Measurements from ENCODE around the gene DRG1.

Gene DRG1

GRCh38 chr22:31354515-31354914 lies 44.9 kb upstream of the DRG1 start:
- Histone ChIP-seq H3K27ac (ENCODE audit: low read depth, low read length) (no peak overlapping the region), H3K4me3 (ENCODE audit: low read length) (no peak overlapping the region), H3K4me2 (ENCODE audit: low read length) (no peak overlapping the region), H3K4me1 (ENCODE audit: control insufficient read depth, low read length) (no peaks in the 10 kb centered on the region; the same call in 1 of the 2 replicates), H3K79me2 (ENCODE audit: control insufficient read depth, low read length) (no peaks in the 10 kb centered on the region), H3K9me3 (ENCODE audit: control insufficient read depth, insufficient read depth, low read length) (no peaks in the 10 kb centered on the region), H3K9me2 (replicated peaks; ENCODE audit: control insufficient read depth, low read length) (no peaks in the 10 kb centered on the region), H3K36me3 (ENCODE audit: control insufficient read depth, low read length) (no peaks in the 10 kb centered on the region), H4K20me1 (ENCODE audit: control insufficient read depth, insufficient read depth, low read depth, low read length) (no peaks in the 10 kb centered on the region), H3K27me3 (ENCODE audit: control insufficient read depth, low read length) (peaks cover 8% of the 10 kb centered on the region), H3F3A (ENCODE audit: control insufficient read depth, insufficient read depth) (peaks cover 9% of the 10 kb centered on the region)
- TF ChIP-seq CTCF (IDR thresholded peaks at IDR 0.05; ENCODE audit: low read depth, low read length, poor library complexity, severe bottlenecking) (no peak), EZH2phosphoT487 (IDR thresholded peaks at IDR 0.05; ENCODE audit: borderline replicate concordance, low read length) (no peak)

GRCh38 chr22:31360029-31360428 lies 39.4 kb upstream of the DRG1 start:
- no peaks in the 10 kb centered on the region for H4K20me1 ChIP-seq (ENCODE audit: control insufficient read depth, insufficient read depth, low read depth, low read length)
- no peak overlapping the region for H3K27ac ChIP-seq (ENCODE audit: low read depth, low read length)
- no peaks in the 10 kb centered on the region; the same call in 1 of the 2 replicates for H3K4me1 ChIP-seq (ENCODE audit: control insufficient read depth, low read length)
- H3K4me2 ChIP-seq (ENCODE audit: low read length) = no peak overlapping the region
- no peak overlapping the region for H3K4me3 ChIP-seq (ENCODE audit: low read length)
- H3K9me2 ChIP-seq (replicated peaks; ENCODE audit: control insufficient read depth, low read length) = no peaks in the 10 kb centered on the region
- no peaks in the 10 kb centered on the region for H3K79me2 ChIP-seq (ENCODE audit: control insufficient read depth, low read length)
- H3K36me3 ChIP-seq (ENCODE audit: control insufficient read depth, low read length) = no peaks in the 10 kb centered on the region
- no peaks in the 10 kb centered on the region; the same call in 1 of the 2 replicates for H3F3A ChIP-seq (ENCODE audit: control insufficient read depth, insufficient read depth)
- H3K27me3 ChIP-seq (ENCODE audit: control insufficient read depth, low read length) = peaks cover 8% of the 10 kb centered on the region
- TF ChIP-seq CTCF (IDR thresholded peaks at IDR 0.05; ENCODE audit: low read depth, low read length, poor library complexity, severe bottlenecking) (no peak), EZH2phosphoT487 (IDR thresholded peaks at IDR 0.05; ENCODE audit: borderline replicate concordance, low read length) (no peak)
- H3K9me3 ChIP-seq (ENCODE audit: control insufficient read depth, insufficient read depth, low read length) = no peaks in the 10 kb centered on the region

GRCh38 chr22:31361743-31362142 lies 37.7 kb upstream of the DRG1 start:
- Histone ChIP-seq H3K27me3 (ENCODE audit: control insufficient read depth, low read length) (peaks cover 3% of the 10 kb centered on the region), H3F3A (ENCODE audit: control insufficient read depth, insufficient read depth) (no peaks in the 10 kb centered on the region; the same call in 1 of the 2 replicates)

More at GRCh38 chr22:31361743-31362142, 37.7 kb upstream of the DRG1 start:
- no peaks in the 10 kb centered on the region for H3K79me2 ChIP-seq (ENCODE audit: control insufficient read depth, low read length)
- no peak overlapping the region for H3K4me2 ChIP-seq (ENCODE audit: low read length)
- TF ChIP-seq CTCF (IDR thresholded peaks at IDR 0.05; ENCODE audit: low read depth, low read length, poor library complexity, severe bottlenecking) (no peak), EZH2phosphoT487 (IDR thresholded peaks at IDR 0.05; ENCODE audit: borderline replicate concordance, low read length) (no peak)
- H3K27ac ChIP-seq (ENCODE audit: low read depth, low read length) = no peak overlapping the region
- no peaks in the 10 kb centered on the region for H3K9me3 ChIP-seq (ENCODE audit: control insufficient read depth, insufficient read depth, low read length)
- H3K36me3 ChIP-seq (ENCODE audit: control insufficient read depth, low read length) = no peaks in the 10 kb centered on the region
- no peaks in the 10 kb centered on the region for H3K9me2 ChIP-seq (replicated peaks; ENCODE audit: control insufficient read depth, low read length)
- peaks cover 3% of the 10 kb centered on the region; the same call in 1 of the 2 replicates for H3K4me1 ChIP-seq (ENCODE audit: control insufficient read depth, low read length)
- no peaks in the 10 kb centered on the region for H4K20me1 ChIP-seq (ENCODE audit: control insufficient read depth, insufficient read depth, low read depth, low read length)
- no peak overlapping the region for H3K4me3 ChIP-seq (ENCODE audit: low read length)
